HG02763 (cell line): ENCODE data around the gene TMEM131L.
"Not testable (repeated sequence)": the region's sequence is repeated elsewhere in the genome, so short reads cannot be mapped to it uniquely, and the experiment has no call there.

Experiments
- ATAC-seq: cut with Tn5 transposase; IDR thresholded peaks from one replicate; pipeline ENCODE4 v1.9.1; 2021; ENCODE audit warnings: mild to moderate bottlenecking, moderate library complexity; ENCODE audit not compliant: unreplicated experiment

The TMEM131L gene

GRCh38 chr4:153447175-153447905 is 18.8 kb upstream of the TMEM131L start:
- no peak for ATAC-seq

DNA sequence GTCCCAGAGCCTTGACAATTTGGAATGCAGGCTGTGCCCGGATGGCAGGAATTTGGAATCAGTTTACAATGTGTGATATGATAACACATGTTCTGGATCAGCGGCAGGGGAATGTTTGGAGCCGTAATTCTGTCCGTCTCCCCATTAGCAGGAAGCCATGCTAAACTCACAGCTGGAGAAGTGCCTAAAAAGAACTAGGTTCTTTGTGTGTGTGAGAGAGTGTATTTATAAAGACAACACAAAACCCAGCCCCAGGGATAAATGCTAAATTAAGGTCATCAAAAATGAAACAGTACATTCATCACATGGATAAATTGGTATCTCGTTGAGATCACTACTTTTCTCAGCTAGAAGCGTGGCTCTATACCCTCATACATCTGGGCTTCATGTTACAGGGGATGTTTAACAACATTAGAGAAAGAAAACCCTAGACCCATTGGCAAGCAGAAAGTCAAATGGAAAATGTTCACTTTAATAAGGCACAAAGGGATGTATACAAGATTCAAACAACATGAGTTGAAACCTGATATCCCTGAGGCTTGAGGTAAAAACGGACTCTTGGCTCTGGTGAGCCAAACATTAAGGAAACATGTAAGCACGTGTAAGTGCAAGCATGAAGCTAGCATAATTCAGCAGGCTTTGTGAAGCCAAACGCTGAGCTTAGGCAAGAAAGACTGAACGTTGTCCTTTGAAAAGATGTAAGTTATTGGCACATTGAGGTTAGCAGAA is 18.0 kb upstream of the TMEM131L start:
- no peak for ATAC-seq

DNA sequence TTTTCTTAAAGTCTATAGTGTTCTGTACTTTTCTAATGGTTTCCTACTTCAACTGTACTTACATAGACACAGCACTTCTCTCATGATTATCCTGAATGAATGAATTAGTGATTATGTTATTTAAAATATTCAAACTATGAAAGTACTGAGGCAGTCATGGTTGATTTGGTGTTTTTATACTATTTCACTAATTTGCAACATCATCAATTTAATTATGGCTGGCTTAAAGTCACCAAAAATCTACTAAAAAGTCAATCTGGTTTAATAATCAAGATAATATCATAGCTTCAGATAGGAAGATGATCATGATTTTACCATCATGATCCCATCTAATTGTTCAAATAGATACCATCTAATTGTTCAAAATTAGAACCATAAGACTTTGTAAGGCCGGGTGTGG is 16.8 kb upstream of the TMEM131L start:
- no peak for ATAC-seq

DNA sequence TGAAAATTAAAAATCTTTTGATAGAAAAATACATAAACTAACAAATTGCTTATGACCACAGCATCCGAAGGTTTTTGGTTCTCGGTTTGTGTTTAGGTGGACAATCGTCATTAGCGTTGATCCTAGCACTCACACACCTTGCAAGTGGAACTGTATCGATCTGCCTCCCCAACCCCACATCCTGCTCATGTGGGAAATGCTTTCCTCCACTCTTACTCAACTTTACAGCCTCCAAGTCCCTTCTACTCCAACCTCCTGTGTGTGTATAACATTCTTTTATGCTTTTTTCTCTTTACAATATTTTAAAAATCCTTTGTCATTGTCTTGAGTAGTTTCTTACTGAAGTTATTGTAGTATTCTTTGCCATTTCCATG is 15.6 kb upstream of the TMEM131L start:
- ATAC-seq, result no peak

GRCh38 chr4:153451145-153451544 is 15.0 kb upstream of the TMEM131L start:
- ATAC-seq, result not testable (repeated sequence)

GRCh38 chr4:153451911-153452657 is 14.1 kb upstream of the TMEM131L start:
- ATAC-seq, result no peak

DNA sequence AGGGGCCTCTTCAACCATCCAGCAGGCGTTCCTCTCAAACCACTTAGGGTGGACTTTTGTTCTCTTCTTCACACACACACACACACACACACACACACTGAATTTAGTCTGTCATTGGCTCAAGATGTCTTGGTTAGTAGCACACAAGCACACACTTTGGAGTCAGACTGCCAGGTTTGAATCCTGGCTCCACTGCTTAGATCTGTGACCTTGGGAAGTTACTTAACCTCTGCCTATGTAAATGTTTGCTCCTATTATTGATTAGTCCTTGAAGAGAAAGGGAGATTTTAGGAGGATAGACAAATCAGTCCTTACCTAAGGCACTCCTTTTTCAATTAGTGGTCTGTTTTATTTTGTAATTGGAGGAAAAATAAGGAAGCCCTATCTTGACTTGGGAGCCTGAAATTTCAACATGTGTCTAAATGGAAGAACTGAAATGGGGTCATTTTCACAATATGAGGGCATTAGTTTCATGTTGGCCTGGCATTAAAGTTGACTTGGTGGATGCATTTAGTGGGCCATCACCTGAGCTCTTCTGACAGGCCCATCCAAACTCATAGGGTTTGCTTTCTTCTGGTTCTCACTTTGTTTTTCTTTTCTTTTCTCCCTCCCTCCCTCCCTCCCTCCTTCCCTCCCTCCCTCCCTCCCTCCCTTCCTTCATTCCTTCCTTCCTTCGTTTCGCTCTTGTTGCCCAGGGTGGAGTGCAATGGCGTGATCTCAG is 13.3 kb upstream of the TMEM131L start:
- no peak for ATAC-seq

DNA sequence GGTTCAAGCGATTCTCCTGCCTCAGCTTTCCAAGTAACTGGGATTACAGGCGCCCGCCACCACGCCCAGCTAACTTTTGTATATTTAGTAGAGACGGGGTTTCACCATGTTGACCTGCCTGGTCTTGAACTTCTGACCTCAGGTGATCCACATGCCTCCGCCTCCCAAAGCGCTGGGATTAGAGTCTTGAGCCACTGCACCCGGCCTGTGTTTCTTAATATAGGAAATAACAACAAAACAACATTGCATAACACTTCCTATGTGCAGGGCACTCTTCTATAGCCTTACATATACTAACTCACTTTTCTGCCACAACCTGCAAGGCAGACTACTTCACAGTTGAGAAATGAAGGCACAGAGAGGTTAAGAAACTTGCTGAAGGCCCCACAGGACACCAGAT is 12.8 kb upstream of the TMEM131L start:
- ATAC-seq, result no peak

- no peak for ATAC-seq
Measured at GRCh38 chr4:153458969-153459368, 7.2 kb upstream of the TMEM131L start.

DNA sequence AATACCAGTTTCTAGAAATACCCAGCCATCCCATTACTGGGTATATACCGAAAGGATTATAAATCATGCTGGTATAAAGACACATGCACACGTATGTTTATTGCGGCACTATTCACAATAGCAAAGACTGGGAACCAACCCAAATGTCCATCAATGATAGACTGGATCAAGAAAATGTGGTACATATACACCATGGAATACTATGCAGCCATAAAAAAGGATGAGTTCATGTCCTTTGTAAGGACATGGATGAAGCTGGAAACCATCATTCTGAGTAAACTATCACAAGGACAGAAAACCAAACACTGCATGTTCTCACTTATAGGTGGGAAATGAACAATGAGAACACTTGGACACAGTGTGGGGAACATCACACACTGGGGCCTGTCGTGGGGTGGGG is 4.6 kb upstream of the TMEM131L start:
- not testable (repeated sequence) for ATAC-seq

GRCh38 chr4:153464068-153464467 is 2.1 kb upstream of the TMEM131L start:
- no peak for ATAC-seq

GRCh38 chr4:153465140-153465539 is 1.0 kb upstream of the TMEM131L start:
- ATAC-seq, result no peak

GRCh38 chr4:153465615-153466080 is 512 bp upstream of the TMEM131L start:
- no peak for ATAC-seq

DNA sequence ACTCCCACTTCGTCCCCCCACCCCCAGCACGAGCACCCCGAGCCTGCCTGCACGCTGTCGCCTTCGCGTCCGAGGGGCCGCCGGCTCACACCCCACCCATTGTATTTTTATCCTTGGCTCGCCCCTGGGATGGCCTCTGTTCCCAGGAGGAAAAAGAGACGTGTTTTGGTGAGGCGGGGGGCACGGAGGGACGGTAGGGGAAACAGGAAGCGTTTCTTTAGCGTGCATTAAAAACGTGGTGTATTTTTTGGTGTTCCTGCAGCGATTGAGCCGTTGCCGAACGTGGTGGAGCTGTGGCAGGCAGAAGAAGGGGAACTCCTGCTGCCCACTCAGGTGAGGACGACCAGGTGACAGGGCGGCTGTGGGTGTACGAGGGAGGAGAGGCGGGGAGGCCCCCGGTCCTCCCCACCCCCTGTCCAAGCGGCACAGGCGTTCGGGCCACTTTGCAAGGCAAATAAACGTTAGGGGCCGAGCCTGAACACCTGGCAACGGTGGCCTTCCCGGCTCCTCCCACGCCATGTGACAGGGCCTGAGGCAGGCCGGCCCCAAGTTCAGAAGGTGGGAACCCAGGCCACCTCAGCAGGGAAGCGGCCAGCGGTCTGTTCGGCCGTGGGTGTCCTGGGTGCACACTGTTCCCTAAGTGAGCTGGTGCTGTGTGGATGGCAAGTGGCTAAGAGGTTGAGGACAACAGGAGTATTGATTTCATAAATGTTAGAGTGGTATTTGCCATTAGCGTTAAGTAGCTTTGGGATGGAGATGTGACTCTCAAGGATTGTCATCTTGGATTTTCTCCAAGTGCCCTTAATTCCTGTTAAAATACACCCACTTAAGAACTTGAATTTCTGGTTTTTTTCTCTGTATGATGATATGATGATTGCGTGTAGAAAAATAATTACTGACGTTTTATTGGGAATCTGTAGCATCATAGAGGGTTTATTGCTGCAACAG is 1.1 kb downstream of the TMEM131L start:
- peak; percentile 55 for ATAC-seq

DNA sequence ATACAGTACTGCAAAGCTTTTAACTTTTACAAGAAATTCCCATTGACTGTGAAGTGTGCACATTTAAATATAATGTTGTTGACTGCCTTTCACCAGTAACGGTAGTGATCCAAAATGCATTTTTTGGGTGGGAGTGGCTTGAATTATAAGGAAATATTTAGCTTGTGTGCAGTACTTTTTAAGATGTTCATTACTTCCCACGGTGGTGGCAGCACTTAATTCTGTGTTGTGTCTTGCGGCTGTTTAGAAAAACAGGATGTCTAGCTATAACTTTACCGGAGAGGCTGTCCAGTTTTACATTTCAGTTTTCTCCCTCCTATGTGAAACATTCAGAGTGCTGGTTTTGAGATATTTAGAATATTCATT is 1.7 kb downstream of the TMEM131L start:
- no peak for ATAC-seq

DNA sequence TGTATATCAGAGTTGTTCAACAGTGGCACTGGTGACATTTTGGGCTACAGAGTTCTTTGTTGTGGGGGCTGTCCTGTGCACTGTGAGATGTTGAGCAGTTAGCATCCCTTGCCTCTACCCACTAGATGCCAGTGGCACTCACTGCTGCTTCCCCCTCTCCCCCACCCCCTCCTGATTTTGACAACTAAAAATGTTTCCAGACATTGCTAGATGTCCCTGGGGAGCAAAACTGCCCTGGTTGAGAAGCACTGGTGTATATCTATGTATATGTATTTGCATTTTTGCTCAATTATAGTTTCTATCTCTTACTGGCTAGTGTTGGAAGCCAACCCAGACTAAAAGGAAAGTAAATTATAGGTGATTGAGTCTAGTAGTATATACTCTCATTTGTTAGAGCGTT is 2.4 kb downstream of the TMEM131L start:
- peak; percentile 26 for ATAC-seq

- no peak for ATAC-seq
Measured at GRCh38 chr4:153469031-153469430, 2.9 kb downstream of the TMEM131L start.

DNA sequence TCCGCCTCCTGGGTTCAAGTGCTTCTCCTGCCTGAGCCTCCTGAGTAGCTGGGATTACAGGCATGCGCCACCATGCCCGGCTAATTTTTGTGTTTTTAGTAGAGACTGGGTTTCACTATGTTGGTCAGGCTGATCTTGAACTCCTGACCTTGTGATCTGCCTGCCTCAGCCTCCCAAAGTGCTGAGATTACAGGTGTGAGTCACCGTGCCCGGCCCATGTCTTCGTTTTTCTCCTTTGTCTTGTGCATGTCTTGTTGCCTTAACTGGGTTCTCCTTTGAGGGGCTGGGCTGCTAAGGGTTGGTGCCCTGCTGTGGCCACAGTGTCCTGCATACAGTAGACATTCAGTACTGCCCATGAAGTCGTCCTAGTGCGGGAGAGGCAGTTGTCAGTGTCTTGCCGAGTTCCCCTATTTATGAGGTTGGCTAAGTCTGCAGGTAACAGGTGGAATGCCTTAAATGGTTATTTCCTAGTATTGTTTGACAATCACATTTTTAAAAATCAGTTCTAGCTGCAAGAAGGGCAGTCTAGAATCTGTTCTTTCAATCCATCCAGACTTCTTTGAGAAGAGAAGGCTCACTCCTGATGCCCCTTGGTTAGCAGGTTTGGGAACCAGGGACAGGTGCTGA is 5.0 kb downstream of the TMEM131L start:
- not testable (repeated sequence) for ATAC-seq

DNA sequence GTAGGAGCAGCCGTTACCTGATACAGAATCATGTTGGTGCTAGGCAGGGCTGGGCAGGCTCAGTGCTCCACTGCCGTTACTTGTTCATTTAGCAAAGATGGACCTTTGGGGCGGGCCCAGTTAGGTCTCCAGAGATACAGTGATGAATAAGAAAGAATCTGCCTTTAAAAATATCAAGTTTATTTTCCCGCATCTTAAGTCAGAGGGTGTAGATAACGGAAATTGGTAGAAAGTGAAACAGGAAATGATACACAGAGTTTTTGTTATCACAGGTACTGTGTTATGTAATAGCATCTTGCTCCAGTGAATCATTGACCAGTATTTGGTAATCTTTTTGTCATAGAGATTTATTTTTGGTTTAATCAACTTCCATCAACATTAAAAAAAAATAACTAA is 5.5 kb downstream of the TMEM131L start:
- ATAC-seq, result no peak
